DMS 273 treated with DMSO at 0.1 percent for 48 hours (cell line): Measurements from ENCODE around the gene TAF8.
"Not testable (repeated sequence)": the region's sequence is repeated elsewhere in the genome, so short reads cannot be mapped to it uniquely, and the experiment has no call there.

Experiments
- DNase-seq: peaks from one replicate; lab custom pipeline; 2025; lab: John Stamatoyannopoulos, UW

The TAF8 gene

GRCh38 chr6:42029062-42029685 is 21.1 kb upstream of the TAF8 start:
- DNase-seq = no peak

- DNase-seq = no peak
Observed at GRCh38 chr6:42029881-42030280, 20.4 kb upstream of the TAF8 start.

GRCh38 chr6:42030585-42031506 is 19.5 kb upstream of the TAF8 start:
- peak; percentile 79 for DNase-seq

- DNase-seq = no peak
Observed at GRCh38 chr6:42032366-42032765, 18.0 kb upstream of the TAF8 start.

- DNase-seq = not testable (repeated sequence)
Observed at GRCh38 chr6:42037669-42038068, 12.7 kb upstream of the TAF8 start.

GRCh38 chr6:42038163-42038562 is 12.2 kb upstream of the TAF8 start:
- no peak for DNase-seq

- DNase-seq = no peak
Observed at GRCh38 chr6:42038811-42039408, 11.4 kb upstream of the TAF8 start.

- DNase-seq = no peak
Observed at GRCh38 chr6:42040856-42041480, 9.4 kb upstream of the TAF8 start.

GRCh38 chr6:42041481-42042053 is 8.8 kb upstream of the TAF8 start:
- DNase-seq = peak; percentile 59

- DNase-seq = no peak
Observed at GRCh38 chr6:42042108-42042507, 8.2 kb upstream of the TAF8 start.

GRCh38 chr6:42043787-42044475 is 6.4 kb upstream of the TAF8 start:
- DNase-seq = peak; percentile 60

- DNase-seq = peak; percentile 73
Observed at GRCh38 chr6:42045538-42046460, 4.5 kb upstream of the TAF8 start.

GRCh38 chr6:42046464-42047212 is 3.7 kb upstream of the TAF8 start:
- DNase-seq = peak; percentile 28

- DNase-seq = no peak
Observed at GRCh38 chr6:42047213-42047590, 3.1 kb upstream of the TAF8 start.

- no peak for DNase-seq
Observed at GRCh38 chr6:42047790-42048405, 2.4 kb upstream of the TAF8 start.

- DNase-seq = no peak
Observed at GRCh38 chr6:42049116-42049809, 1.1 kb upstream of the TAF8 start.

- no peak for DNase-seq
Observed at GRCh38 chr6:42049948-42050296, 402 bp upstream of the TAF8 start.

- DNase-seq = no peak
Observed at GRCh38 chr6:42051268-42051653, 937 bp downstream of the TAF8 start.

GRCh38 chr6:42053601-42054000 is 3.3 kb downstream of the TAF8 start:
- DNase-seq = no peak
